Forelimb muscle (tissue), 1 donor: ENCODE results near the gene INTS11. TPM values are rescaled to one million over a fixed set of nuclear protein-coding genes. Genes with fewer than 3 reads are reported as not detected.

Experiments used
- DNase-seq: peaks from one replicate; pipeline ENCODE4 v3.0.0-alpha.2; 2013; ENCODE audit warnings: low read depth
- polyA plus RNA-seq: library from polyadenylated mRNA; unstranded; fragments of 120-200 nt; gene quantifications from one replicate; pipeline ENCODE4 v1.2.1, GENCODE V29; 2013; ENCODE audit not compliant: insufficient read length

Gene INTS11
- polyA plus RNA-seq, 1 donor: 74.9 TPM

GRCh38 chr1:1285102-1285571 is 39.3 kb downstream of the INTS11 start:
- no peak for DNase-seq

GRCh38 chr1:1284221-1285101 is 40.0 kb downstream of the INTS11 start:
- no peak for DNase-seq

GRCh38 chr1:1283821-1284220 is 40.6 kb downstream of the INTS11 start:
- DNase-seq: no peak

- DNase-seq: no peak
Observed at GRCh38 chr1:1282998-1283397, 41.5 kb downstream of the INTS11 start.

- DNase-seq: no peak
Observed at GRCh38 chr1:1281533-1282321, 42.7 kb downstream of the INTS11 start.

- DNase-seq: no peak
Observed at GRCh38 chr1:1280782-1281481, 43.5 kb downstream of the INTS11 start.

- DNase-seq: no peak
Observed at GRCh38 chr1:1279028-1279427, 45.4 kb downstream of the INTS11 start.

GRCh38 chr1:1278620-1279019 is 45.8 kb downstream of the INTS11 start:
- no peak for DNase-seq

GRCh38 chr1:1275836-1276235 is 48.6 kb downstream of the INTS11 start:
- no peak for DNase-seq

- DNase-seq: no peak
Observed at GRCh38 chr1:1274931-1275431, 49.5 kb downstream of the INTS11 start.

- DNase-seq: no peak
Observed at GRCh38 chr1:1274299-1274930, 50.0 kb downstream of the INTS11 start.

GRCh38 chr1:1273512-1274298 is 50.8 kb downstream of the INTS11 start, which contains the start of gene UBE2J2:
Gene UBE2J2, minus strand, starts transcription at chr1:1273854. Its CDS starts 5,862 bp downstream, at chr1:1267992.
- peak; percentile 52 for DNase-seq

- no peak for DNase-seq
Observed at GRCh38 chr1:1273209-1273511, 51.3 kb downstream of the INTS11 start.

GRCh38 chr1:1272341-1273208 is 51.9 kb downstream of the INTS11 start:
- DNase-seq: no peak

GRCh38 chr1:1270813-1271212 is 53.6 kb downstream of the INTS11 start:
- DNase-seq: no peak

- no peak for DNase-seq
Observed at GRCh38 chr1:1268284-1268682, 56.2 kb downstream of the INTS11 start.

GRCh38 chr1:1267488-1268283 is 56.8 kb downstream of the INTS11 start:
- no peak for DNase-seq

GRCh38 chr1:1264868-1265272 is 59.6 kb downstream of the INTS11 start:
- DNase-seq: no peak

GRCh38 chr1:1264026-1264425 is 60.4 kb downstream of the INTS11 start:
- DNase-seq: no peak
